Midbrain (tissue), 1 donor: ENCODE data around the gene ID2.

Experiments used
- DNase-seq: peaks from one replicate; lab custom pipeline; 2025; lab: John Stamatoyannopoulos, UW

The ID2 gene

DNA sequence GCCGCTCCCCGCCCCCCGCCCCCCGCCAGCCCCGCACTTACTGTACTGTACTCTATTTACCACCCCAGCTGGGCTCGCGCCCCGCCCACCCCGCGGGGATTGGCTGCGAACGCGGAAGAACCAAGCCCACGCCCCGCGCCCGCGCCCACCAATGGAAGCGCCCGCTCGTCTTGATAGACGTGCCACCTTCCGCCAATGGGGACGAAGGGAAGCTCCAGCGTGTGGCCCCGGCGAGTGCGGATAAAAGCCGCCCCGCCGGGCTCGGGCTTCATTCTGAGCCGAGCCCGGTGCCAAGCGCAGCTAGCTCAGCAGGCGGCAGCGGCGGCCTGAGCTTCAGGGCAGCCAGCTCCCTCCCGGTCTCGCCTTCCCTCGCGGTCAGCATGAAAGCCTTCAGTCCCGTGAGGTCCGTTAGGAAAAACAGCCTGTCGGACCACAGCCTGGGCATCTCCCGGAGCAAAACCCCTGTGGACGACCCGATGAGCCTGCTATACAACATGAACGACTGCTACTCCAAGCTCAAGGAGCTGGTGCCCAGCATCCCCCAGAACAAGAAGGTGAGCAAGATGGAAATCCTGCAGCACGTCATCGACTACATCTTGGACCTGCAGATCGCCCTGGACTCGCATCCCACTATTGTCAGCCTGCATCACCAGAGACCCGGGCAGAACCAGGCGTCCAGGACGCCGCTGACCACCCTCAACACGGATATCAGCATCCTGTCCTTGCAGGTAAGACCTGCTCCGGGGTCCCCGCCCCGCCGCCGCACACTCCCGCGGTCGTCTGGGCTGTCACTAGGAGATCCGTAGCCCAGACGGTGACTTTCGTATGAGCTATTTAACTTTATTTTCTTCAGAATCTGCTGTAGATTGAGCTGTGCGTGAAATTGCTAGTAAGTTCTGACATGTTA is at the start of gene ID2:
TSS of gene ID2 (plus strand) at position 271 of the 907 bp plus-strand sequence. CDS start at position 381, 110 bp downstream.
- DNase-seq, result peak; percentile 98

DNA sequence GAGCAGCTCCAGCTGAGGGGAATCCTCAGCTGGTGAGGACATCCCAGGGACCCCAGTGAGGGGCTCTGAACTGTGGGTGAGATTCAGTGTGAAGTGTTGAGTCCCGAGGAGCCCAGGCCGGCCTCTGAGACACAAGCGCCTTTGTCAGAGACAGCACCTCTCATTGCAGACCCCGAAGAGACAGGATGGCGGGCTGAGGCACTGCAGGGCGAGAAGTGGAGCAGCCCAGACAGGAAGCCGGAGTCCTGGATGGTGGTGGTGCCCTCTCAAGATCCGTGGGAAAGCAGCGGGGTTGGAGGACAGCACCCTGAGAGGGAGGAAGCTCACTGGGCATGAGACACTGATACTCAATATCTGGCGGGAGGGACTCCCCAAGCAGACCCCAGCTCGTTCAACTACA is 49.1 kb upstream of the ID2 start:
- DNase-seq, result no peak

DNA sequence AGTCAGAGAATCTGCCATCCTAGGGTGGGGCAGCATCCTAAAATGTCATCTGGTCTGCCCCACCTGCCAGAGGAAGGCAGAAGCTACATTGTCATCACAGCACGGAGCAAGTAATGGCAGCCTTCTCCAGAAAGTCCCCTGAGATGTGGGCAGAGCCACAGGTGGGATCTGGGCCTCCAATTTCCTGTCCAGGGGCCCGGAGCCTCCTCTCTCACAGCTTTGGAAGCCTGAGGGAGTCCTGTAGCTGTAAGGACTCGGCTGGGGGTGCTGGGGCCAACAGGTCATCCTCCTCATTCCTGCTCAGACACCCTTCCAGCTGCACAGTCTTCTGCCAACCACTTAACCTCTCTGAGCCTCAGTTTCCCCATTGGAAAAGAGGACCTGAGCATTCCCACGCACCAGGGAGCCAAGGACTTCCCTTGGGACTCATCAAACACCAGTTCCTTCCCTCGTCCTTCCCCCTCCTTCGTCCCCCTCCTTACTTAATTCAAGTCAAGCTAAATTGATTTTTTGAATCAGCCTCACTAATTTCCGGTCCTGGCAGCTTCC is 48.6 kb upstream of the ID2 start:
- DNase-seq, result no peak

DNA sequence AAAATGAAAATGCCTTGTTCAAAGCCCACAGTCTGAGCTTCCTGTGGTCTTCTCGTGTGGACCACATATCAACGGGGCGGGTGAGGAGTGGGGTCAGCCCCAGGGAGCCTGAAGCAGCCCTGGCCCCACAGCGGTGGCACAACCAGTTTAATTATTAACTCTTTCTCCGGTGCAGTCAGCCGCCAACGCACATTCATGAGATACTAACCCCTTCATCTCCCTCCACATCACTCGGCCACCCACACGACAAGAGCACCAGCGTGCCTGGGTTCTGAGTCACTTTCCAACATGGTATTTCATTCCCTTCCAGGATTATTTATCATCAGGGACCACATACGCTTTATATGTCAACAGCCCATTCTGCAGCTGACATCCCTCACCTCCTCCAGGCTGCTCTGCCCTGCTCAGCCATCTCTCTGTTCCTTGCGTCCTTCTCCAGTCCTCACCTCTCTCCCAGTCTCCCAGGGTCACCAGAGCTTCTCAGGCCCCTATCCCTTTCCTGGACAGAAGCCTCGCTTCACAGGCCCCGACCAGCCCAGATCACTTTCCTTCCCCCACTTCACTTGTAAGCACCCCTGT is 48.0 kb upstream of the ID2 start:
- DNase-seq, result no peak

GRCh38 chr2:8634466-8635172 is 47.2 kb upstream of the ID2 start:
- no peak for DNase-seq

DNA sequence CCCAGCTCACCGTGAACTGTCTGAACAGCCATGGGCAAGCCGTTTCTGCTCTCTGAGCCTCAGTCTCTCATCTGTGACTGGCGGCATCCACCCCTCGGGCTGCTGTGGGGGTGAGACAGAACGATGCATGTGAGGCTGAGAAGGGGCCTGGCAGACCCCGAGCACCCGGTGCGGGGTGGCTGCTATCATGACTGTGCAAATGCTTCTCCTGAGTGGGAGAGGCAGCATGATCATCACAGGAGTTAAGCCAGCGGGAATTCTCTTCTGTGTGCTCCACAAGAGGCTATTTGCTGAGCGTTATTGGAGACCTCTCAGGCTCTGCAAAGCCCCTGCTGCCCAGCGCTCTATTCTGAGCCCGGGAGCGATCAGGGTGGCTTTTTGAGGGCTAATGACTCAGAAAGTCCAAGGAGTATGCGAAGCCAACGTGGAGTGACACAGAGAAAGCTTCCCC is 45.8 kb upstream of the ID2 start:
- DNase-seq, result no peak

GRCh38 chr2:8636721-8637636 is 44.9 kb upstream of the ID2 start:
- DNase-seq, result no peak

DNA sequence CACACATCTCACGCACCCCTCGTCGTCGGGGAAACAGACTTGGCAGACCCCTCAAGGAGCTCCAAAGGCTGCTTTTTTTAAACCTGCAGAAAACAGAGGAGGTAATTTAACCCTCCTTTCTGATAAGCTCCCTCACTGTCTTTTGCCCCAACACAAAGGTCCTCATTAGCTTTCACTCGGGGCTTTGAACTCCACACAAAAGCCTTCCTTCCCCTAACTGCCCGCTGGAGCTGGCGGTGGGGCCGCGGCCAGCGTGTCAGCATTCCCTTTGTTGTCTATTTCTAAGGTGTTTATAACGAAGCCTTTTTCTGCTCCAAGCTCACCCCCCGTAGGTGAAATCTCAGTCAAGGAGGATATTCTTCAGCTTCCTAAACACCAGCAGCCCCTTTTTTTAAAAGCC is 43.5 kb upstream of the ID2 start:
- no peak for DNase-seq

DNA sequence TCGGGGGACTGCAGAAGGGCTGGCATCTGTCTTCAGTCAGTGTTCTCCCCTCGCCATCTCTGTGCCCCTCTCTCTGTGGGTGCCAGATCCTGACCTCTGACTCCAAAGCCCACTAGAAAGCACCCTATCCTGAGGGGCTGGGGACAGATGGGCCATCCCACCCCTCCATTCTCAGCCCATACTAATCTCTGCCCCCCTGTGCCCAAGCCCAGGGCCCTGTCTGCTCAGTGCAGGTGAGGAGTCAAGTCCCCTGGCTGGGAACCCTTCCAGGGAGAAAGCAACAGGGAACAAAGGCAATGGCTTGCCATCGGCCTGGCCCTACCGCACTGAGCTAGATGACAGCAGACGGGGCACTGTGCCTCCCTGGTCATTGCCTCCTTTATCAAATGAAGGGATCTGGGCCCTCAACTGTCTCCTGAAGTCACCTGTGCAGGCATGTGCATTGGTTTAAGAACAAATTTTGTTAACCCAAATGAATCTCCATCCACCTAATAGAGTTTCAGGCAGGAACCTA is 42.7 kb upstream of the ID2 start:
- no peak for DNase-seq

DNA sequence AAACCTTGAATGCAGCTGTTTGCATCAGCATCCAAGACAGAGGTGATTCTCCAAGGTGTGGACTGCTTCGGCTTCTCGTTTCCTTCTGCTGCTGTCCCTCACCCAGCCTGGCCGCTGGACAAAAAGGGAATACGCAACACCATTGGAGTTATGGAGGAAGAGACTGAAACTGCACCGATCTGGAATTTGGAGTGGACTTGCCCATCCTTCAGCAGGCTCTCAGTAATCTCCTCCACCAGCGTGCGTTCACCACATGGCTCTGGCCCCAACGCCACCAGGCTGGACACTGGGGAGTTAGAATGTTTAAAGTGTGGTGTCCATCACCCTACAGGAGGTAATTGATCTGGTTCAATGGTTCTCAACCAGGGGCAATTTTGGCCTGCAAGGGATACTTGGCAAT is 41.4 kb upstream of the ID2 start:
- DNase-seq, result no peak

DNA sequence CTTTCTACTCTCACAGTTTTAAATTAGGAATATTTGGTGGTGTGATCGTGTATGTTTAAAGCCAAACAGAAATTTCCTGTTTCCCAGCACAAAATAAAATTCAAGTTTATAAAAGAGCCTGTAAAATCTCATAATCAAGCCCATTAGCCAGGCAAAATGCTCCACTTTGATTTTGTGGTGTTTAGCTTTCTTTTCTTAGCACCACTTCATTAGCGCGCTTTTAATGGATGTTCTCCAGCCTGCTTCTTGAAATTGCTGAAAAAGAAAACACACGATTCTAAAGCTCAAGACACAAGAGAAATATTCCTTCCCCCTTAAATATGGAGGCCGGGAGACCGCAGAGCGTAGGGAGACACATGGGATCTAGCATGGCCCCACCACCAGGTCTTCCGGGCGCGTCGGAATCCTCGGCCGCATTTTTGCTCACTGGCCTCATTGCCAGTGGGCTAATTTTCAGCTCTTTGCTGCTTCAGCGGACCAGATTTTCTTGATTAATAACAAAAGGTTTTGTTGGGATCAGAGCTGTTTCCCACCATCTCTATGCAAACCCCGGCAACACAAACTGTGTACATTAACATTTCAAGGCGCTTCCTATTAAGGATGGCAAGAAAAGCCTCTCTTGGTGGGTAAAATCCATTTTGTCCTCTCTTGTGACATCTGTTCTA is 40.4 kb upstream of the ID2 start:
- no peak for DNase-seq

GRCh38 chr2:8642366-8643068 is 39.3 kb upstream of the ID2 start:
- DNase-seq, result peak; percentile 9

DNA sequence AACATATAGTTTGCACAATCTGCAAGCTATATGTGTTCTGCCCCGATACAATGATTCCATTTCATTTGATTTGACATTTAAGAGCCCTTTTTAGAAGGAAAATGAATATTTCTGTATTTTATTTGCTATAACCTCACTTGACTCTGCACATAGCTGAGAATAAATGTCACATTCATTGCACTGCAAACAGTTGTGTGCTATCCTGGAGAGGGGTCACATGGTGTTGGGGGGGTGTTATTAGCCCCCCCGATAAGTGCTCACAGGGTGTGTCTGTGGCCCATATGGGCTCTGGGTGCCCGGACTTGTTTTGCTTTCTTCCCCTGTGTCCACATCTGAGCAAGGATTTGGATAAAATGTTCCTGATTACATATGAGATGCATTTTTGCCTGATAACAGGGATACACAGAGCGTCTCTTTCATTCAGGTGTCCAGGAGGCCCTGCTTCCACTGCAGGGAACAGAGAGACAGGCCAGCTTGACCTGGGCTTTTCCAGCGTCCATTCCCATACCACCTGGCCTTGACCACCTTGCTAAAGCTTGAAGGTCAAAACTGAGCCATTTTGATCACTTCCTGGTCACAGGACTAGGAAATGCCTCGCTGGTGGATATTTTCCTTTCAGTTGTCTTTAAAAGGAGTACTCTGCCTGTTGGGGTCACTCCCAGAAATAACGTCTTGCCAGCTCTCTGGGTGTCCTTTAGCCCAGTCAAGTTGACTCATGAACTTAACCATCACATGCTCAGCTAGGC is 38.4 kb upstream of the ID2 start:
- DNase-seq, result no peak

DNA sequence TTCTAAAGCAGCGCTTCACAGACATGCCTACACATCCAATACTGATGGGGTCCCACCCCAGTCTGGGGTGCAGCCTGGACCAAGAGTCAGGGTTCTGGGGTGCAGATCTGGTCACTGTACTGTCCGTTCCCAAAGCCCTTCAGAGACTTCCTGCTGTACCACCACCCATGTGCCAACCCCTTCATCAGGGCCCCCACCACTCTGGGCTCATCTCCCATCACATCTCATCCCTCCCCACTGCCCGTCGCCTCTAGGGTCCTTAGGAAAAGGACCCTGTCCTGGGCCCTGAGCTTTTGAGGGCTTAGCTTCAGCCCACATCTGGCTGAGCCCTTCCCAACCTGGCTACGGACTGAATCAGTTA is 37.9 kb upstream of the ID2 start:
- no peak for DNase-seq

DNA sequence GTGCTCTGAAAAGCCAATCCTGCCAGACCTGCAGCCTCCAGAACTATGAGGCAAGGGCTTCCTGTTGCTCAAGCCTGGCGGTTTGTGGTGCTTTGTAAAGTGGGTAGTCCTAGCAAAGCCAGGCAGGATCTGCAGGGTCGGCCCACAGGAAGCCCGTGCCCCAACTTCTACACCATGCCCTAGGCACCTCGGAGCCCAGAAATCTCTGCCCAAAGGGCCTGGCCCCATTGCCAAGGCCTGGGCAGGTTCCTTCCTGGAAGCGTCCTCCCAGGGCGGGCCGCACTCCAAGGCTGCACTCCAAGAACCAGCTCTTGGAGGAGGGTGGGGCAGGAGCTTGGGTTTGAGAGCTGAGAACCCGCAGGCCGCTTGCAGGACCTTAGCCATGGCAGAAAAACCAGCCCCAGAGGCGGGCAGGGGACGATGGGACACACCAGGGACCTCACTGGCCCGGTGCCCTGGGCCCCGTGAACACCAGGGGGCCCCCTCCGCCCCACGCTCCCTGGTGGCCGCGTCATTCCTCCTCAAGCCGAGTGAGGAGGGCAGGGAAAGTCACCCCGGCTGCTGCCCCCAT is 37.2 kb upstream of the ID2 start:
- no peak for DNase-seq

GRCh38 chr2:8645176-8645831 is 36.6 kb upstream of the ID2 start:
- no peak for DNase-seq

DNA sequence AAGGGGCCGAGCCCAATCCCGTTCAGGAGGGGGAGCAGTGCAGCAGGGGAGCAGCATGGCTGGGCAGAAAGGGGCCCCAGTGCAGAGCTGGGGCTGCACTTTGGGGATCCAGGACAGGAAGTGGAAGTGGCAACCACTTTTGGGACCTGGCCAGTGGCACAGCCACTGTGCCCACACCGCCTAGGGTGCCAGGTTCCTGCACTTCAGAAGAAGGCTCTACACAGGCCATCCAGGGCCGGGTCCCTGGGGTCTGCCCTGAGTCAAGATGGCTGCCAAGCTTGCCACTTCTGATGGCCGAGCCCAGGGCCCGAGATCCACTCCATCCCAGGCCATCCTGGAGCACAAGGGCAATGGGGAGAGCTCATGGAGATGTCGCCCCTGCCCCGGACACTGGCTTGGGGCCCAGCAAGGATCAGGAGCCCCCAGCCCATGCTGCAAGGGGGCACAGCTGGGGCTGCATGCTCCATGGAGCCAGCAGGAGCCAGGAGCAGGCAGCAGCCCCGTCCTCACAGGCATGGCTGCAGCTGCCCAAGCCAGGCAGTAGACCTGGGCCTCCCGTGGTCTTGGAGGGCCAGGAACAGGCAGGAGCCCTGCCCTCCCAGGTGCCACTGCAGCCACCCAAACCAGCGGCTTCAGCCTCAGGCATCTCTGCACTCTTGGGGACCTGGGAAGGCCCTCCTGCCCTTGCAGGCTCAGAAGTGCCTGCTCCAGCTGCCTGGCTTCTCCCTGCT is 35.0 kb upstream of the ID2 start:
- DNase-seq, result no peak

DNA sequence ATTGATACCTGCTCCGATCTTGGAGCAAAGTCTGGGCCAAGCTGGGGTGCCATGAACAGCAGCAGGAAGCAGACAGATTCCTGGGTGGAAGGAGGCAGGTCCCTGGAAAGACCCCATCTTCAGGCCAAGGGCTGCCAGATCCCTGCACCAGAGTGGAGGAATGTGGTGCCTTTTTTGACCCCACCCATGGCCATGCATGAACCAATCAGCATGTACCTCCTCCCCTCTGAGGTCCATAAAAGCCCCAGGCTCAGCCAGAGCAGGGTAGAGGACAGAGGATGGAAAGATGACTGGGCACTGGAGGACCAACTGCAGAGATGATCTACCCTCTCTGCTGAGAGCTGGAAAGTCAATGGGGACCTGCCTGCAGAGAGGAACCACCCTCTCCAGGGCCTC is 34.4 kb upstream of the ID2 start:
- DNase-seq, result no peak
